CD4-positive, alpha-beta T cell treated with Interleukin-6 at 100 ng/mL for 8 hours (primary cell): ENCODE data around the gene PNPO.
A peak's percentile ranks its signal among the peaks of the same experiment; 100 is the strongest.
"Not testable (repeated sequence)": the region's sequence is repeated elsewhere in the genome, so short reads cannot be mapped to it uniquely, and the experiment has no call there.

ENCODE experiments used
- DNase-seq: peaks from one replicate; pipeline ENCODE4 v3.0.0-alpha.2; 2020; ENCODE audit warnings: mixed read lengths, low spot score

PNPO gene

GRCh38 chr17:47918006-47918405 is 23.4 kb upstream of the PNPO start:
- no peak for DNase-seq

GRCh38 chr17:47918991-47919390 is 22.4 kb upstream of the PNPO start:
- DNase-seq, result no peak

GRCh38 chr17:47919889-47920288 is 21.5 kb upstream of the PNPO start:
- DNase-seq, result not testable (repeated sequence)

GRCh38 chr17:47924785-47925677 is 16.3 kb upstream of the PNPO start:
- no peak for DNase-seq

GRCh38 chr17:47925678-47925988 is 15.7 kb upstream of the PNPO start:
- DNase-seq, result no peak

GRCh38 chr17:47927821-47928400 is 13.5 kb upstream of the PNPO start:
- no peak for DNase-seq

- DNase-seq, result no peak
Measured at GRCh38 chr17:47928415-47928814, 13.0 kb upstream of the PNPO start.

- DNase-seq, result no peak
Measured at GRCh38 chr17:47929218-47930000, 12.0 kb upstream of the PNPO start.

- DNase-seq, result no peak
Measured at GRCh38 chr17:47931848-47932247, 9.5 kb upstream of the PNPO start.

GRCh38 chr17:47934856-47935255 is 6.5 kb upstream of the PNPO start:
- no peak for DNase-seq

GRCh38 chr17:47935468-47935867 is 5.9 kb upstream of the PNPO start:
- DNase-seq, result not testable (repeated sequence)

GRCh38 chr17:47935961-47936360 is 5.4 kb upstream of the PNPO start:
- DNase-seq, result no peak

GRCh38 chr17:47937941-47938340 is 3.4 kb upstream of the PNPO start:
- DNase-seq, result no peak

GRCh38 chr17:47942096-47942510 is 732 bp downstream of the PNPO start:
- no peak for DNase-seq

GRCh38 chr17:47942568-47942967 is 1.2 kb downstream of the PNPO start:
- no peak for DNase-seq

- DNase-seq, result peak; percentile 21
Measured at GRCh38 chr17:47945080-47945479, 3.7 kb downstream of the PNPO start.

GRCh38 chr17:47945529-47946508 is 4.4 kb downstream of the PNPO start:
- DNase-seq, result no peak

- no peak for DNase-seq
Measured at GRCh38 chr17:47946516-47946915, 5.1 kb downstream of the PNPO start.

GRCh38 chr17:47946929-47947397 is 5.6 kb downstream of the PNPO start:
- DNase-seq, result peak; percentile 68

GRCh38 chr17:47948706-47949196 is 7.4 kb downstream of the PNPO start:
- DNase-seq, result no peak

- peak; percentile 77 for DNase-seq
Measured at GRCh38 chr17:47949197-47949759, 7.9 kb downstream of the PNPO start.
